GM12878 (cell line): ENCODE results near the gene MYO9B. TPM values are rescaled to one million over a fixed set of nuclear protein-coding genes. Genes with fewer than 3 reads are reported as not detected.

Experiments
- CREB1 ChIP-seq: IDR thresholded peaks from 2 replicates; pipeline ENCODE4 v1.6.1; 2012; ENCODE audit warnings: low read depth, mild to moderate bottlenecking, inconsistent platforms
- NKRF ChIP-seq: fragments of 450-650 bp; conservative IDR thresholded peaks from 2 replicates; pipeline ENCODE4 v1.6.1; 2017; ENCODE audit warnings: mild to moderate bottlenecking, moderate library complexity
- POLR2AphosphoS2 ChIP-seq: IDR thresholded peaks from 2 replicates; pipeline ENCODE4 v1.6.1; 2011; ENCODE audit warnings: low read depth, mild to moderate bottlenecking, low read length, improper control_type of control experiment, moderate library complexity
- RBBP5 ChIP-seq: fragments of 200-600 bp; sonication (generic); conservative IDR thresholded peaks from 2 replicates; pipeline ENCODE4 v1.6.1; 2016
- SMC3 ChIP-seq: IDR thresholded peaks from 2 replicates; pipeline ENCODE4 v1.6.1; 2011; ENCODE audit warnings: low read length, improper control_type of control experiment, borderline replicate concordance
- TARDBP ChIP-seq: IDR thresholded peaks from 2 replicates; pipeline ENCODE4 v1.6.1; 2016; ENCODE audit warnings: borderline replicate concordance
- polyA plus RNA-seq, 11 experiments: library from polyadenylated mRNA; depleted of rRNA in 4 of 11; unstranded in 6 of 11; stranded (reverse) in 5 of 11; fragments of >200 nt; fragmentation: Nextera tagmentation in 4 of 11; fragmentation: Illumina TruSeq in 1 of 11; extraction: Ambion mirVana in 4 of 11; extraction: Trizol in 1 of 11; gene quantifications; 1 replicate in 1 of 11; 2 replicates in 10 of 11; pipeline versions ENCODE4 v1.2.1 to v1.2.3, GENCODE V29; 2011 to 2016; ENCODE audit warnings: inconsistent platforms in 2 of 11, missing spikeins in 2 of 11, low read depth in 1 of 11
- total RNA-seq, 4 experiments: library from RNA; depleted of rRNA in 3 of 4; stranded (reverse); fragments of >200 nt in 3 of 4; fragmentation: Illumina TruSeq in 1 of 4; extraction: Trizol in 1 of 4; gene quantifications; 2 replicates each; pipeline versions ENCODE4 v1.2.1 to v1.2.3, GENCODE V29; 2013 to 2021
- TF ChIP-seq, protein P1 (sequence below): fragments of 450-650 bp; IDR thresholded peaks from 2 replicates; pipeline ENCODE4 v1.6.1; 2017; ENCODE audit warnings: mild to moderate bottlenecking, moderate library complexity
- TF ChIP-seq, protein P2 (sequence below): IDR thresholded peaks from 2 replicates; pipeline ENCODE4 v1.6.1; 2012; ENCODE audit warnings: mild to moderate bottlenecking, low read depth, low read length

MYO9B gene
- total and polyA plus RNA-seq, 10 of the 15 experiments (the other 5 are each of a cell fraction or from before 2014, with no cell fraction given): 5.4 to 165 (median 45.8) TPM

GRCh38 chr19:17086834-17087233 is 11.3 kb downstream of the MYO9B start (continued):
- TF ChIP-seq, protein P1, sequence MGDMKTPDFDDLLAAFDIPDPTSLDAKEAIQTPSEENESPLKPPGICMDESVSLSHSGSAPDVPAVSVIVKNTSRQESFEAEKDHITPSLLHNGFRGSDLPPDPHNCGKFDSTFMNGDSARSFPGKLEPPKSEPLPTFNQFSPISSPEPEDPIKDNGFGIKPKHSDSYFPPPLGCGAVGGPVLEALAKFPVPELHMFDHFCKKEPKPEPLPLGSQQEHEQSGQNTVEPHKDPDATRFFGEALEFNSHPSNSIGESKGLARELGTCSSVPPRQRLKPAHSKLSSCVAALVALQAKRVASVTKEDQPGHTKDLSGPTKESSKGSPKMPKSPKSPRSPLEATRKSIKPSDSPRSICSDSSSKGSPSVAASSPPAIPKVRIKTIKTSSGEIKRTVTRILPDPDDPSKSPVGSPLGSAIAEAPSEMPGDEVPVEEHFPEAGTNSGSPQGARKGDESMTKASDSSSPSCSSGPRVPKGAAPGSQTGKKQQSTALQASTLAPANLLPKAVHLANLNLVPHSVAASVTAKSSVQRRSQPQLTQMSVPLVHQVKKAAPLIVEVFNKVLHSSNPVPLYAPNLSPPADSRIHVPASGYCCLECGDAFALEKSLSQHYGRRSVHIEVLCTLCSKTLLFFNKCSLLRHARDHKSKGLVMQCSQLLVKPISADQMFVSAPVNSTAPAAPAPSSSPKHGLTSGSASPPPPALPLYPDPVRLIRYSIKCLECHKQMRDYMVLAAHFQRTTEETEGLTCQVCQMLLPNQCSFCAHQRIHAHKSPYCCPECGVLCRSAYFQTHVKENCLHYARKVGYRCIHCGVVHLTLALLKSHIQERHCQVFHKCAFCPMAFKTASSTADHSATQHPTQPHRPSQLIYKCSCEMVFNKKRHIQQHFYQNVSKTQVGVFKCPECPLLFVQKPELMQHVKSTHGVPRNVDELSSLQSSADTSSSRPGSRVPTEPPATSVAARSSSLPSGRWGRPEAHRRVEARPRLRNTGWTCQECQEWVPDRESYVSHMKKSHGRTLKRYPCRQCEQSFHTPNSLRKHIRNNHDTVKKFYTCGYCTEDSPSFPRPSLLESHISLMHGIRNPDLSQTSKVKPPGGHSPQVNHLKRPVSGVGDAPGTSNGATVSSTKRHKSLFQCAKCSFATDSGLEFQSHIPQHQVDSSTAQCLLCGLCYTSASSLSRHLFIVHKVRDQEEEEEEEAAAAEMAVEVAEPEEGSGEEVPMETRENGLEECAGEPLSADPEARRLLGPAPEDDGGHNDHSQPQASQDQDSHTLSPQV: no peak
- TF ChIP-seq POLR2AphosphoS2 (no peak), CREB1 (no peak), SMC3 (no peak), TARDBP (no peak), RBBP5 (no peak), NKRF (no peak)
- TF ChIP-seq, protein P2, sequence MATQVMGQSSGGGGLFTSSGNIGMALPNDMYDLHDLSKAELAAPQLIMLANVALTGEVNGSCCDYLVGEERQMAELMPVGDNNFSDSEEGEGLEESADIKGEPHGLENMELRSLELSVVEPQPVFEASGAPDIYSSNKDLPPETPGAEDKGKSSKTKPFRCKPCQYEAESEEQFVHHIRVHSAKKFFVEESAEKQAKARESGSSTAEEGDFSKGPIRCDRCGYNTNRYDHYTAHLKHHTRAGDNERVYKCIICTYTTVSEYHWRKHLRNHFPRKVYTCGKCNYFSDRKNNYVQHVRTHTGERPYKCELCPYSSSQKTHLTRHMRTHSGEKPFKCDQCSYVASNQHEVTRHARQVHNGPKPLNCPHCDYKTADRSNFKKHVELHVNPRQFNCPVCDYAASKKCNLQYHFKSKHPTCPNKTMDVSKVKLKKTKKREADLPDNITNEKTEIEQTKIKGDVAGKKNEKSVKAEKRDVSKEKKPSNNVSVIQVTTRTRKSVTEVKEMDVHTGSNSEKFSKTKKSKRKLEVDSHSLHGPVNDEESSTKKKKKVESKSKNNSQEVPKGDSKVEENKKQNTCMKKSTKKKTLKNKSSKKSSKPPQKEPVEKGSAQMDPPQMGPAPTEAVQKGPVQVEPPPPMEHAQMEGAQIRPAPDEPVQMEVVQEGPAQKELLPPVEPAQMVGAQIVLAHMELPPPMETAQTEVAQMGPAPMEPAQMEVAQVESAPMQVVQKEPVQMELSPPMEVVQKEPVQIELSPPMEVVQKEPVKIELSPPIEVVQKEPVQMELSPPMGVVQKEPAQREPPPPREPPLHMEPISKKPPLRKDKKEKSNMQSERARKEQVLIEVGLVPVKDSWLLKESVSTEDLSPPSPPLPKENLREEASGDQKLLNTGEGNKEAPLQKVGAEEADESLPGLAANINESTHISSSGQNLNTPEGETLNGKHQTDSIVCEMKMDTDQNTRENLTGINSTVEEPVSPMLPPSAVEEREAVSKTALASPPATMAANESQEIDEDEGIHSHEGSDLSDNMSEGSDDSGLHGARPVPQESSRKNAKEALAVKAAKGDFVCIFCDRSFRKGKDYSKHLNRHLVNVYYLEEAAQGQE: no peak
